ENCODE measurements around the gene NUP107.
A peak's percentile ranks its signal among the peaks of the same experiment; 100 is the strongest.
"Not testable (repeated sequence)": the region's sequence is repeated elsewhere in the genome, so short reads cannot be mapped to it uniquely, and the experiment has no call there.

Gene NUP107

DNA sequence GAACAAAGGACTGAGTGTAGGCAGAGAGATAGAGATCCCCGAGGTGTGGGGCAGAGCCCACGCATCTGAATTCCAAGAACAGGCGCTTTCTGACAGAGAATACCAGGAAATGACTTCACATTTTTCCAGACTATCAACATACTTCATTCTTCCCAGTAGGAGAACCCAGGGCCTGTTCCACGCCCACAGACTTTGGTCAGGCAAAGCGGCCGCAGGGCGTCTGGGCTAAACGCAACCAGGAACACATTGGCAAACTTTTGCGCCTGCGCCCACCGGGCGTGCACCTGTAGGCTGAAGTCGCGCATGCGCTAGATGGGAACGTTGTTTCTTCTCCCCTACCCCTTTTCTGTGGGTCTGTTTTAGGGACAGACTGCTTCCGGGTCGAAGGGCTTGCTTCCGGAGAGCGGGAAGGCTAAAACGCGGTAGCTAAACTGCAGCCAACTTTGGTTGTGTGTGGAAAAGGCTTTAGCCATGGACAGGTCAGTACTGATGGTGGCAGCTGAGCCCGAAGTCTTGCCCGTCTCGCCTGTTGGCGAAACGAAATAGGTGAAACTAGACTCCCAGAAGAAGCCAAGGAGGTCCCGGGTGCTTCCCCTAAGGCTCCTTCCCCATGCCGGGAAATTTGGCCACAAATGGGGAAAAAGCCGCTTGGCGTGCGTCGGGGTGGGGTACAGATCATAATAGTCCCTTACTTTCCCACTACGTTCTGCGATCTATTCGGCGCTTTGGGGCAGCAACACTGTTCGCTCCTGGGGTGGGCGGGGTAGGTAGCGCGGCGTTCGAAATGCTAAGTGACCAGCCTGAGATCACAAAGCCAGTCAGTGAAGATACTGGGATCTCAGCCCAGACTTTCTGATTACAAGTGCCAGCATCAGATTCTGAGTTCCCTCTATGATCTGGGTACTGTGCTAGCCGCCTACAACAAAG, at the start of gene NUP107:
Gene NUP107 (plus strand): TSS at position 384 of the 927 bp plus-strand sequence. CDS start 88 bp downstream, at position 472.
- POLR2A ChIA-PET: no interaction called here
- DNase-seq (ENCODE audit: extremely low spot score): peak; percentile 96
- TF ChIP-seq, protein P1, sequence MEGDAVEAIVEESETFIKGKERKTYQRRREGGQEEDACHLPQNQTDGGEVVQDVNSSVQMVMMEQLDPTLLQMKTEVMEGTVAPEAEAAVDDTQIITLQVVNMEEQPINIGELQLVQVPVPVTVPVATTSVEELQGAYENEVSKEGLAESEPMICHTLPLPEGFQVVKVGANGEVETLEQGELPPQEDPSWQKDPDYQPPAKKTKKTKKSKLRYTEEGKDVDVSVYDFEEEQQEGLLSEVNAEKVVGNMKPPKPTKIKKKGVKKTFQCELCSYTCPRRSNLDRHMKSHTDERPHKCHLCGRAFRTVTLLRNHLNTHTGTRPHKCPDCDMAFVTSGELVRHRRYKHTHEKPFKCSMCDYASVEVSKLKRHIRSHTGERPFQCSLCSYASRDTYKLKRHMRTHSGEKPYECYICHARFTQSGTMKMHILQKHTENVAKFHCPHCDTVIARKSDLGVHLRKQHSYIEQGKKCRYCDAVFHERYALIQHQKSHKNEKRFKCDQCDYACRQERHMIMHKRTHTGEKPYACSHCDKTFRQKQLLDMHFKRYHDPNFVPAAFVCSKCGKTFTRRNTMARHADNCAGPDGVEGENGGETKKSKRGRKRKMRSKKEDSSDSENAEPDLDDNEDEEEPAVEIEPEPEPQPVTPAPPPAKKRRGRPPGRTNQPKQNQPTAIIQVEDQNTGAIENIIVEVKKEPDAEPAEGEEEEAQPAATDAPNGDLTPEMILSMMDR (IDR thresholded peaks at IDR 0.05; ENCODE audit: control extremely low read depth, extremely low read depth, low read depth, missing control alignments): no peak
- CTCF ChIA-PET: interaction anchor here (1.0 kb wide), 1 partner anchor 25 kb away, joined by 3 read pairs; no protein-coding TSS in a partner anchor

DNA sequence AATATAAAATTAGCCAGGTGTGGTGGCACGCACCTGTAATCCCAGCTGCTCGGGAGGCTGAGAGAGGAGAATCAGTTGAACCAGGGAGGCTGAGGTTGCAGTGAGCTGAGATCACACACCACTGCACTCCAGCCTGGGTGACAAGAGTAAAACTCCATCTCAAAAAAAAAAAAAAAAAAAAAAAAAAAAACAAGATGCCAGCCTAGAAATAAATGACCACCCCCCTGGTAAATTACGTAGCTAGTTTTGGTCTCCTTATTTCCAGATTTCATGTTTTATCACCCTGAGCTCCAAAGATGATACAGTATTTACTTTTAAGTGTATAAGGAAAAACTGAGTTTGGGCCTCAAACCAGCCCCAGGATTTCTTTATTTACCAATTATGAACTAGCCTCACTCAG, 49.3 kb upstream of the NUP107 start:
- POLR2A ChIA-PET: interaction anchor here (0.6 kb wide), 2 partner anchors 16 to 157 kb away, joined by 3 read pairs; no protein-coding TSS in a partner anchor
- DNase-seq (ENCODE audit: extremely low spot score): not testable (repeated sequence)
- CTCF ChIA-PET: interaction anchor here (1.0 kb wide), 1 partner anchor 13 kb away, joined by 3 read pairs; no protein-coding TSS in a partner anchor

DNA sequence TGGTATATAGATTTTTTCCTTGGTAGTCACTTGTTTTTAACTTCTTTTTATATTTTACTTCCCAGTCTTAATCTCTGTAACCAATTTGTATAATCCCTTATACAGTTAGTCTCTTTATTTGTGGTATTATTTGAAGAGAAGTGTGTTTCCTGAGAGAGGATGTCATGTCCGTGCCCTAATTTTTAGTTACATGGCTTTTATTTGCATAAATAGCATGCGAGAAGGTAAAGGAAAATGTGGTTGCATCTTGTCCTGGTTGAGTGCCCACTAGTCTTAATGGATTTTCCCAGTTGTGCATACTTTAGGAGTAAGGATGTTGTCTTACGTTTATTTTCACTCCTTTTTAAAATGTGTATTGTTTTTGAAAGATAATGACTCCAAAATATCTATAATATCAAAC, 48.6 kb upstream of the NUP107 start:
- TF ChIP-seq, protein P1 (IDR thresholded peaks at IDR 0.05; ENCODE audit: control extremely low read depth, extremely low read depth, low read depth, missing control alignments): no peak
- POLR2A ChIA-PET: interaction anchor here (0.6 kb wide), 2 partner anchors 15 to 156 kb away, joined by 3 read pairs; no protein-coding TSS in a partner anchor
- CTCF ChIA-PET: interaction anchor here (1.3 kb wide), 1 partner anchor 12 kb away, joined by 3 read pairs; no protein-coding TSS in a partner anchor
- no peak for DNase-seq (ENCODE audit: extremely low spot score)

DNA sequence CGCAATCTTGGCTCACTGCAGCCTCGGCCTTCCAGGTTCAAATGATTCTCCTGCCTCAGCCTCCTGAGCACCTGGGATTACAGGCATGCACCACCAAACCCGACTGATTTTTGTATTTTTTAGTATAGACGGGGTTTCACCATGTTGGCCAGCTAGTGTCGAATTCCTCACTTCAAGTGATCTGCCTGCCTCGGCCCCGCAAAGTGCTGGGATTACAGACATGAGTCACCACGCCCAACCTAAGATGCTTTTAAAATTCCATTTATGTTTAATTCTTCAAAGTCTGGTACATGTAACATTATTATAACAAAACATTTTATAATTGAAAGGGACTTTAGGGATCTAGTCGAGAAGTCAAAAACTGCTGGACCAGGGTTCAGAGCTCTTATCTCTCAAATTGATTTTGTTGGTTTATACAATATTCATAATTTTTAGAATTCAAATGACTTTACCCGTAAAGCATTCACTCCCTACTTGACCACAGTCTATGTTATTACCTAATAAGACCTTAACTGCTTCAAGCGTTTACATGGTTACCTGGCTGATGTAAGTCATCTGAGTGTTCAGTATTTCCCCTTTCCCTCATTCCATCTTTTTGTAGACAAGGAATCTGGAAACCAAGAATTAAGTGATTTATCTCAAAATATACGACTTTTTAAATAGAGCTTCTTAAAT, 47.9 kb upstream of the NUP107 start:
- no peak for DNase-seq (ENCODE audit: extremely low spot score)
- ChIA-PET CTCF (interaction anchor here (1.0 to 1.5 kb wide), 4 partner anchors 9 to 24 kb away, joined by 3 to 5 read pairs (median 4); no protein-coding TSS in a partner anchor), POLR2A (interaction anchor here (0.5 kb wide), 1 partner anchor 172 kb away, joined by 3 read pairs; no protein-coding TSS in a partner anchor)

DNA sequence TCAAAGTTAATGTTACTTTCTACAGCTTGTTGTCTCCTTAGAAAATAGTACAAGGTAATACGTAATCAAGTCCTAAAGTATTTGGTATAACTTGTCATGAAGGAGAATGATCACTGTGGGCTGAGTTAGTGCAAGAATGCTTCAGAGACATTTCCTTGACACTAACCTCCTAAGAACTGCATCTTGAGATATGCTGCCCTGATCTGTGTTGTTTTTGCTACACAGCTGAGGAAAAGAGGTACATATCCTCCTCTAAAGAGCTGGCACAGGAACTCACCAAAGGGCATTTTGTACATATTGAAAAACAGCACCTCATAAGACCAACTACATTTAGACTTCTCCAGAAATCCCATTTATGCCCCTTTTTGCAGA, 47.4 kb upstream of the NUP107 start:
- TF ChIP-seq, protein P1 (IDR thresholded peaks at IDR 0.05; ENCODE audit: control extremely low read depth, extremely low read depth, low read depth, missing control alignments): no peak
- CTCF ChIA-PET: interaction anchor here (1.0 to 2.5 kb wide), 5 partner anchors 10 to 25 kb away, joined by 3 to 7 read pairs (median 4); no protein-coding TSS in a partner anchor
- POLR2A ChIA-PET: interaction anchor here (0.5 kb wide), 1 partner anchor 172 kb away, joined by 3 read pairs; no protein-coding TSS in a partner anchor
- DNase-seq (ENCODE audit: extremely low spot score): no peak

More for the DNA sequence above, 47.9 kb upstream of the NUP107 start:
- TF ChIP-seq, protein P1 (IDR thresholded peaks at IDR 0.05; ENCODE audit: control extremely low read depth, extremely low read depth, low read depth, missing control alignments): no peak

DNA sequence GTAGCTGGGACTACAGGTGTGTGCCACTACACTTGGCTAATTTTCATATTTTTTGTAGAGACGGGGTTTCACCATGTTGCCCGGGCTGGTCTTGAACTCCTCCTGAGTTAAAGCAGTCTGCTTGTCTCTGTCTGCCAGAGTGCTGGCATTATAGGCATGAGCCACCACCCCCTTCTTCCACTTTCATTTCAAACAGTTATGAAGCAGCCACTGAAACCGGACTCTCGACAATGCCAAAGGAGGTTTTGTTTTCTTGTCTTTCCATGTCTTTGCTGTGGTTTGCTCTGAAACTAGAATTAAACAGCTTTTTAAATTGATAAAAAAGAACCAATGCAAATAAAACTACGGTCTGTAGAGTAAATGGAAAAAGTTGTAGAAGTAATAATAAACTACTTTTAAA, 45.6 kb upstream of the NUP107 start:
- ChIA-PET POLR2A (no interaction called here), CTCF (interaction anchor here (1.4 to 2.5 kb wide), 2 partner anchors 12 to 27 kb away, joined by 3 to 7 read pairs; no protein-coding TSS in a partner anchor)
- DNase-seq (ENCODE audit: extremely low spot score): peak; percentile 45
- TF ChIP-seq, protein P1 (IDR thresholded peaks at IDR 0.05; ENCODE audit: control extremely low read depth, extremely low read depth, low read depth, missing control alignments): no peak

All from GM10248 (cell line).